OCI-LY1 (cell line): ENCODE data around the gene IL1RAP.

Experiments
- CTCF ChIP-seq: fragments of 200-600 bp; sonication (generic), shearing (Covaris generic); IDR thresholded peaks from 2 replicates; pipeline ENCODE4 v1.5.1; 2017; ENCODE audit warnings: mild to moderate bottlenecking, antibody characterized with exemption, low read length, moderate library complexity, mixed read lengths
- EZH2 ChIP-seq: fragments of 200-600 bp; sonication (generic), shearing (Covaris generic); IDR thresholded peaks from 2 replicates; pipeline ENCODE4 v1.8.0; 2017; ENCODE audit warnings: borderline replicate concordance, mixed run types, mild to moderate bottlenecking, antibody characterized with exemption, low read length, moderate library complexity, mixed read lengths

DNA sequence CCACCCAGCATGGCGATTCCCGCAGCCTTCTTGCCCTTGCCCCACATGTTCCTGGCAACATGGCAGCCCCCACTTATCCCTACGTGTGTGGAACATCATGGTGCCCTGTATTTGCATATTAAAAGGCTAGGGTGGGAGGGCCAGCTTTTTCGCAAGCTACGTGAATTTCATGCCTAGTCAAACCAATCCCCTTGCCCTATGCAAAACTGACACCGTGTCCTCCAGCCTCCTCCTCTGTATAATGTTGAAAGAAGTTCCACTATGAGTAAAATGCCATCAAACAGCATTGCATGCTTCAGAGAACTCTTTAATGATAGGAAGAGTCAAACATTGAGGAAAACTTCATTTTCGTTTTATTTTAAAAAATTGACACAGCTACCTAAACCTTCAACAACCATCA lies 170.9 kb downstream of the IL1RAP start:
- no peak for TF ChIP-seq CTCF
- TF ChIP-seq EZH2, result no peak
